Lower leg skin (tissue), 3 donors: Measurements from ENCODE around the gene MAP4.

Experiments
- CTCF ChIP-seq, 3 donors: fragments of 450-650 bp; IDR thresholded peaks; one replicate each; pipeline ENCODE4 v1.5.1; 2016; ENCODE audit warnings: antibody characterized with exemption in 3 of 3, mild to moderate bottlenecking in 3 of 3, moderate library complexity in 2 of 3
- POLR2A ChIP-seq, 2 donors: fragments of 450-650 bp; IDR thresholded peaks; one replicate each; pipeline ENCODE4 v1.6.1; 2016 to 2017; ENCODE audit warnings: antibody characterized with exemption in 2 of 2, mild to moderate bottlenecking in 1 of 2, moderate library complexity in 1 of 2

DNA sequence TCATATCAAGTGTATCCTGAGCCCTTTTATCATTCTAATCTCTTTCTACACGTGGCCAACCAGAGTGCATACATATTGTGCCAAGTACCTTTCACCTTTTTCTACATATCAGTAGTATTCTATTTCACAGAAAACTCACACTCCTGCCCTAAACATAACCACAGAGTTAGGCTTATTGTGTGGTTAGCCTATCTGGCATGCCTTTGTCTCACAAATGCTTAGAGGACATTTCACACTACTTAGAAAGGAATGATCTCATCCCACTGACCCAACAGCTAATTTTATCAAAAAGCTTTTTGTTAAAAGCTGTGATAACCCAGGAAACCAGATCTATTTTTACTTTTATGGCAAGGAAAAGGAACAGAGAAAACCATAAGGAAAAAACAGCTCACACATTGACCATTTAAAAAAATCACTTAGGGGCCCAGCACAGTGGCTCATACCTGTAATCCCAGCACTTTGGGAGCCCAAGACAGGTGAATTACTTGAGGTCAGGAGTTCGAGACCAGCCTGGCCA, 17.8 kb upstream of the MAP4 start:
- no peak for TF ChIP-seq CTCF (IDR thresholded peaks at IDR 0.05)
- TF ChIP-seq POLR2A (IDR thresholded peaks at IDR 0.05): no peak
